Measurements from ENCODE around the gene IL1R1.

Gene IL1R1

GRCh38 chr2:102114290-102114721 lies 28.2 kb upstream of the IL1R1 start:
- TF ChIP-seq FOXM1 (IDR thresholded peaks at IDR 0.05; ENCODE audit: borderline replicate concordance, low read depth) (0 out of 2 replicates have a peak, but pooled peaks have one; percentile 34), EP300 (IDR thresholded peaks at IDR 0.05; ENCODE audit: borderline replicate concordance) (peak; percentile 63; the same call in 1 of the 2 replicates), EGR1 (IDR thresholded peaks at IDR 0.05) (no peak), TEAD4 (IDR thresholded peaks at IDR 0.05) (peak; percentile 53; the same call in 1 of the 2 replicates)

- TF ChIP-seq FOXM1 (IDR thresholded peaks at IDR 0.05; ENCODE audit: borderline replicate concordance, low read depth) = 0 out of 2 replicates have a peak, but pooled peaks have one; percentile 21
- peak; percentile 79 for TF ChIP-seq TCF12 (IDR thresholded peaks at IDR 0.05; ENCODE audit: low read depth)
- TF ChIP-seq, protein P1, sequence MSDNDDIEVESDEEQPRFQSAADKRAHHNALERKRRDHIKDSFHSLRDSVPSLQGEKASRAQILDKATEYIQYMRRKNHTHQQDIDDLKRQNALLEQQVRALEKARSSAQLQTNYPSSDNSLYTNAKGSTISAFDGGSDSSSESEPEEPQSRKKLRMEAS (IDR thresholded peaks at IDR 0.05) = 0 out of 2 replicates have a peak, but pooled peaks have one; percentile 20
- TF ChIP-seq CREB1 (IDR thresholded peaks at IDR 0.05; ENCODE audit: low read depth) = no peak
- TF ChIP-seq, protein P2, sequence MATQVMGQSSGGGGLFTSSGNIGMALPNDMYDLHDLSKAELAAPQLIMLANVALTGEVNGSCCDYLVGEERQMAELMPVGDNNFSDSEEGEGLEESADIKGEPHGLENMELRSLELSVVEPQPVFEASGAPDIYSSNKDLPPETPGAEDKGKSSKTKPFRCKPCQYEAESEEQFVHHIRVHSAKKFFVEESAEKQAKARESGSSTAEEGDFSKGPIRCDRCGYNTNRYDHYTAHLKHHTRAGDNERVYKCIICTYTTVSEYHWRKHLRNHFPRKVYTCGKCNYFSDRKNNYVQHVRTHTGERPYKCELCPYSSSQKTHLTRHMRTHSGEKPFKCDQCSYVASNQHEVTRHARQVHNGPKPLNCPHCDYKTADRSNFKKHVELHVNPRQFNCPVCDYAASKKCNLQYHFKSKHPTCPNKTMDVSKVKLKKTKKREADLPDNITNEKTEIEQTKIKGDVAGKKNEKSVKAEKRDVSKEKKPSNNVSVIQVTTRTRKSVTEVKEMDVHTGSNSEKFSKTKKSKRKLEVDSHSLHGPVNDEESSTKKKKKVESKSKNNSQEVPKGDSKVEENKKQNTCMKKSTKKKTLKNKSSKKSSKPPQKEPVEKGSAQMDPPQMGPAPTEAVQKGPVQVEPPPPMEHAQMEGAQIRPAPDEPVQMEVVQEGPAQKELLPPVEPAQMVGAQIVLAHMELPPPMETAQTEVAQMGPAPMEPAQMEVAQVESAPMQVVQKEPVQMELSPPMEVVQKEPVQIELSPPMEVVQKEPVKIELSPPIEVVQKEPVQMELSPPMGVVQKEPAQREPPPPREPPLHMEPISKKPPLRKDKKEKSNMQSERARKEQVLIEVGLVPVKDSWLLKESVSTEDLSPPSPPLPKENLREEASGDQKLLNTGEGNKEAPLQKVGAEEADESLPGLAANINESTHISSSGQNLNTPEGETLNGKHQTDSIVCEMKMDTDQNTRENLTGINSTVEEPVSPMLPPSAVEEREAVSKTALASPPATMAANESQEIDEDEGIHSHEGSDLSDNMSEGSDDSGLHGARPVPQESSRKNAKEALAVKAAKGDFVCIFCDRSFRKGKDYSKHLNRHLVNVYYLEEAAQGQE (IDR thresholded peaks at IDR 0.05; ENCODE audit: low read depth) = no peak
- no peak for TF ChIP-seq TAF1 (IDR thresholded peaks at IDR 0.05; ENCODE audit: low read depth)
- no peak for TF ChIP-seq RAD21 (IDR thresholded peaks at IDR 0.05; ENCODE audit: low read depth)
- peak; percentile 75 for TF ChIP-seq NFIC (IDR thresholded peaks at IDR 0.05)
- TF ChIP-seq USF1 (IDR thresholded peaks at IDR 0.05) = no peak
- TF ChIP-seq EGR1 (IDR thresholded peaks at IDR 0.05) = no peak
- TF ChIP-seq ZBTB7A (IDR thresholded peaks at IDR 0.05; ENCODE audit: low read depth) = no peak
- TF ChIP-seq CEBPB (IDR thresholded peaks at IDR 0.05) = peak; percentile 75
- no peak for TF ChIP-seq YY1 (IDR thresholded peaks at IDR 0.05; ENCODE audit: low read depth)
- peak; percentile 69 for TF ChIP-seq TEAD4 (IDR thresholded peaks at IDR 0.05)
- peak; percentile 78 for TF ChIP-seq EP300 (IDR thresholded peaks at IDR 0.05; ENCODE audit: borderline replicate concordance)
Measured at GRCh38 chr2:102114851-102115497, 27.6 kb upstream of the IL1R1 start.

DNA sequence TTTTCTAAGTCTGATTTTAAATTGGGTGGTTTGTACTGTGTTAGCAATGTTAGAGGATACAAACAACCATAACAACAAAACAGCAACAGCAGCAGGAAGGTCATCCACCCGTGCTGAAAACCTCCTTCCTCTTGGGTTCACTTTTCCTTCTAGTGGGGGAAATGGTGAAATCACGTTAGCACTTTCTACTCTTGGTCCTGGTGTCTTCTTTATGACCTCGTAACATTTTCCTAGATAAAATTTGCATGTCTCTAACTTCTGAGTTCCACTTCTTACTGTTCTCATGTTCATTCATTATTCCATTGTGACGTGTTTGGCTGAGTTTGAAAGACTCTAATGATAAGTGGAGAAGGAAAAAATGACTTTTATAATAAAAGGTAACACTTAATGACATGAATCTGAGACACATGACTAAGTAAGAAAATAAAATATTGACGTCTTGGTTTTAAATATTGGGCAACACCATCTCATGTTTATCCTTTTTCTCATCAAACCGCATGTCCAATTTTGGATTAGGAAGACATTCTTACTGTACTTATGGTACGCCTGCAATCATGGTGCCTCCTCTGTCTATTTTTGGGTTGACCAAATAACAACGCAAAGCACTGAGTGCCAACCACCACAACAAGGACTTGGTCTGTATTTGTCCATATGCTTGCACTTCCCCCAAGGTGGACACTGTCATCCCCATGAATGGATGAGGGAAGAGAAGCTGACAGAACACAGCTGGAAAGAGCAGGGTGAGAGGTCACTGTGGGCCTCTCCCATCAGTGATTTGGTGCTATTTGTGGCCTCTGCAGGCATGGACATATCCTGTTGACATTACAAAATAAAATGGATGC lies 25.7 kb upstream of the IL1R1 start:
- TF ChIP-seq FOXM1 (IDR thresholded peaks at IDR 0.05; ENCODE audit: borderline replicate concordance, low read depth) = no peak
- TF ChIP-seq NFIC (IDR thresholded peaks at IDR 0.05) = no peak
- no peak for TF ChIP-seq RAD21 (IDR thresholded peaks at IDR 0.05; ENCODE audit: low read depth)
- TF ChIP-seq, protein P2 (IDR thresholded peaks at IDR 0.05; ENCODE audit: low read depth) = no peak
- TF ChIP-seq, protein P1 (IDR thresholded peaks at IDR 0.05) = no peak
- no peak for TF ChIP-seq EGR1 (IDR thresholded peaks at IDR 0.05)
- TF ChIP-seq TAF1 (IDR thresholded peaks at IDR 0.05; ENCODE audit: low read depth) = no peak

GRCh38 chr2:102117472-102117858 lies 25.1 kb upstream of the IL1R1 start:
- TF ChIP-seq TCF12 (IDR thresholded peaks at IDR 0.05; ENCODE audit: low read depth) (peak; percentile 75; the same call in 1 of the 2 replicates), NFIC (IDR thresholded peaks at IDR 0.05) (peak; percentile 88), TEAD4 (IDR thresholded peaks at IDR 0.05) (peak; percentile 54), CEBPB (IDR thresholded peaks at IDR 0.05) (no peak), RAD21 (IDR thresholded peaks at IDR 0.05; ENCODE audit: low read depth) (0 out of 2 replicates have a peak, but pooled peaks have one; percentile 6), FOXM1 (IDR thresholded peaks at IDR 0.05; ENCODE audit: borderline replicate concordance, low read depth) (peak; percentile 53), EP300 (IDR thresholded peaks at IDR 0.05; ENCODE audit: borderline replicate concordance) (peak; percentile 90), EGR1 (IDR thresholded peaks at IDR 0.05) (no peak), CREB1 (IDR thresholded peaks at IDR 0.05; ENCODE audit: low read depth) (no peak)
- TF ChIP-seq, protein P1 (IDR thresholded peaks at IDR 0.05) = no peak

DNA sequence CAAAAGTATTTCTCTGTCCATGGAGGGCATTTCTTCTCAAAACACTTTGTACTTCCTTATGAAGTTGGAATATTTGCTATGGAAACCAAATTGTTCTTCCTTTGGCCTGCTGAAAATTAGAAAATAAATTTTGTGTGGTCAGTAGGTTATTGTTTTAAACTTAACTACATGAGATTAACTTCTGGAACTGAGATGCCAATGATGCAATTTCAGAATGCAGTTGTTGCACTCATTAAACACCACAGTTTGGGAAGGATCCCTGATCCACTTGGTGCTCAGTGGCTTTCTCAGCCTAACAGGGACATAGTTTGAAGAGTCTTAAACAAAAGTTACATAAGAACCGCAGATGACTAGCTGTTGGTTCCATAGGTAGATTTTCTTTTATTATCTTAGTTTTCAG lies 23.3 kb upstream of the IL1R1 start:
- TF ChIP-seq TCF12 (IDR thresholded peaks at IDR 0.05; ENCODE audit: low read depth) = no peak

- no peak for TF ChIP-seq YY1 (IDR thresholded peaks at IDR 0.05; ENCODE audit: low read depth)
- no peak for TF ChIP-seq TCF12 (IDR thresholded peaks at IDR 0.05; ENCODE audit: low read depth)
- no peak for TF ChIP-seq CEBPB (IDR thresholded peaks at IDR 0.05)
- TF ChIP-seq EP300 (IDR thresholded peaks at IDR 0.05; ENCODE audit: borderline replicate concordance) = no peak
- no peak for TF ChIP-seq CREB1 (IDR thresholded peaks at IDR 0.05; ENCODE audit: low read depth)
- no peak for TF ChIP-seq FOXM1 (IDR thresholded peaks at IDR 0.05; ENCODE audit: borderline replicate concordance, low read depth)
- TF ChIP-seq RAD21 (IDR thresholded peaks at IDR 0.05; ENCODE audit: low read depth) = no peak
- TF ChIP-seq EGR1 (IDR thresholded peaks at IDR 0.05) = no peak
Measured at GRCh38 chr2:102120261-102120660, 22.3 kb upstream of the IL1R1 start.

All from Ishikawa (cell line).